Stimulated activated CD8-positive, alpha-beta memory T cell treated with anti-CD3 and anti-CD28 coated beads, Interleukin-7, amount 100 ng/mL, for 48 hours (primary cell): Measurements from ENCODE around the gene SYNC.
"Not testable (repeated sequence)": the region's sequence is repeated elsewhere in the genome, so short reads cannot be mapped to it uniquely, and the experiment has no call there.

ENCODE experiments used
- DNase-seq, 2 donors: peaks; one replicate each; pipeline ENCODE4 v3.0.0-alpha.2; 2020; ENCODE audit warnings: low read depth in 1 of 2; ENCODE audit errors: extremely low read depth in 1 of 2

The SYNC gene

DNA sequence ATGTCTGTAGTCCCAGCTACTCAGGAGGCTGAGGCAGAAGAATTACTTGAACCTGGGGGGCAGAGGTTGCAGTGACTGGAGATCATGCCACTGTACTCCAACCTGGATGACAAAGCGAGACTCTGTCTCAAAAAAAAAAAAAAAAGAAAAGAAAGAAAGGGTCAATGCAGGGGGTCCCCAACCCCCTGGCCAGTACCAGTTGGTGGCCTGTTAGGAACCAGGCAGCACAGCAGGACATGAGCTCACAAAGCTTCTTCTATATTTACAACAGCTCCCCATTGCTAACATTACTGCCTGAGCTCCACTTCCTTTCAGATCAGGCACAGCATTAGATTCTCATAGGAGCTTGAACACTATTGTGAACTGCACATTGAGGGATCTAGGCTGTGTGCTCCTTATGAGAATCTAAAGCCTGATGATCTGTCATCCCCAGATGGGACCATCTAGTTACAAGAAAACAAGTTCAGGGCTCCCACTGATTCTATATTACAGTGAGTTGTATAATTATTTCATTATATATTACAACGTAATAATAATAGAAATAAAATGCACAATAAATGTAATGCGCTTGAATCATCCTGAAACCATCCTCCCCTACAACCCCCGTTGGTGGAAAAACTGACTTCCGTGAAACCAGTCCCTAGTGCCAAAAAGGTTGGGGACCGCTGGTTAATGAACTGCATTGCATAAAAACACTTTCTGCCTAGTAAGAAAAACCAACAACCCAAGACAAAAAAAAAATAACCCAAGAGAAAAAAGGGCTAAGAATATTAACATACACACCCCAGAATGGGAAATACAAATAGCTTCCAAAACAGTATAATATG is 55.0 kb downstream of the SYNC start:
- DNase-seq, result no peak

GRCh38 chr1:32644426-32644825 is 58.1 kb downstream of the SYNC start:
- no peak for DNase-seq

- not testable (repeated sequence) for DNase-seq
These were observed 60.2 kb downstream of the SYNC start for GRCh38 chr1:32642292-32642827.

DNA sequence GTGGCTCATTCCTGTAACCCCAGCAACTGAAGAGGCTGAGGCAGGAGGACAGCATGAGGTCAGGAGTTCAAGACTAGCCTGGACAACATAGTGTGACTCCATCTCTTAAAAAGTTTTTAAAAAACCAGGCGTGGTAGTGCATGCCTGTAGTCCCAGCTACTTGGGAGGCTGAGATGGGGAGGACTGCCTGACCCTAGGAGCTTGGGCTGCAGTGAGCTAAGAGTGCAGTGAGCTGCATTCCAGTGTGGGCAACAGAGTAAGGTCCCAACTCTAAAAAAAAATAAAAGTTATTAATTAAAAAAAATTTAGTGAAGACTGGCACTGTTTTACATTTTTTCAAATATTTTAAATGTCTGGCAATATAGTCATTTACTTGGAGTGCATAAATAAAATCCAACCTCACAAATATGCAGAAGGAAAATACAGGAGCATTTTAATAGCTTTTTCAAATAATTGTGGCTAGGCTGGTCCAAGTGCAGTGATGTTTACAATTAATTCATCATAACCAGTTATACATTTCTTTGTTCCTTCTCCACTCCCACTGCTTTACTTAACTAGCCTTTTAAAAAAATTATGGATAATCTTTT is 63.0 kb downstream of the SYNC start:
- DNase-seq, result no peak

DNA sequence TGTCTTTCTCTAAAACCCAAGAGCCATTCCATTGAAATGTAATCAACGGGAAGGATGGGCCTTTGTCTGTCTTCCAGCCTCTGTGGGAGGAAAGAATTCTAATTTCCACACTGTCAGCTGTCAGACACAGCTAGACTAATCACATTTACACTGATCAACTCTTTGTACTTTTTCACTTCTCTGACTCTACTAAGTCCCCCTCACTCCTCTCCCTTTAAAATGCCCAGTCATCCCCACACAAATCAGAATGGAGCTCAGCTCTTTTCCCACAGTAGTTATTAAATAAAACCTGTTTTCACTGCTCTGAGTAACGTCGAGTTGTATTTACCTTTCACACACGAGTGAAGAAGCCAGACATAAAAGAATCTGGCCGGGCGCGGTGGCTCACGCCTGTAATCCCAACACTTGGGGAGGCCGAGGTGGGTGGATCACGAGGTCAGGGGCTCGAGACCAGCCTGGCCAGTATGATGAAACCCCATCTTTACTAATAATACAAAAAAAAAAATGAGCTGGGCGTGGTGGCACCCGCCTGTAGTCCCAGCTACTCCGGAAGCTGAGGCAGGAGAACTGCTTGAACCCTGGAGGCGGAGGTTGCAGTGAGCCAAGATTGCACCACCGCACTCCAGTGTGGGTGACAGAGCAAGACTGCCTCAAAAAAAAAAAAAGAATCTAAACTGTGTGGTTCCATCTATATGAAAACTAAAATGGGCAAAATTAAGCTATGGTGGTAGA is 65.5 kb downstream of the SYNC start:
- DNase-seq, result no peak

DNA sequence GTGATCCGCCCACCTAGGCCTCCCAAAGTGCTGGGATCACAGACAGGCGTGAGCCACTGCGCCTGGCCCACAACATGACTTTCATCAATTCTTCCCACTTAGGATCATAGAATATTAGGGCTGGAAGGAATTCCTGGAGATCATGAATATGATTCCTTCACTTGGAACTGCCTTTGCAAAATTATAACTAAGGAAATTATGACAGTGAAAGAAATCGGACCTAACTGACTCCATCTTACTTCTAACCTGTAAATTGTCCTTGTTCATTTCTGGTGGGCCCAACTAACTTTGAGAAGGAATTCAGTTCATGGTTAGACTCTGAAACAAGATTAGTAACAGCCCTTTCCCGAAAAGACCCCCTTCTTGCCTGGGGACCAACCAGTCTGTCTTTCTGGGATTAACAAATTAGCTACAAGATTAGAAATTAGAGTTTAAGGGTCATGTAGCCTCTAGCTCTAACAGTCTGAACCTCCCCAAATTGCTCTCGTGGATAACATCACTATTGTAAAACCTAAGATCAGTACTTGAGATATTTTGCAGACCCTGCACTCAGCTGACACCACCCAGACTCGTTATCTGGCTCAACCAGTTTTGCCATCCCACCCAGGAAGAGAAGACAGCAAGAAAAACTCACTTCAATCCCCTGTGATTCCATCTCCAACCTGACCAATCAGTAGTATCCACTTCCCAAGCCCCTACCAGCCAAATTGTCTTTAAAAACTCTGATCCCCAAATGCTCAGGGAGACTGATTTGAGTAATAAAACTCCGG is 66.9 kb downstream of the SYNC start:
- no peak for DNase-seq

- DNase-seq, result no peak
These were observed 69.7 kb downstream of the SYNC start for GRCh38 chr1:32632829-32633228.

DNA sequence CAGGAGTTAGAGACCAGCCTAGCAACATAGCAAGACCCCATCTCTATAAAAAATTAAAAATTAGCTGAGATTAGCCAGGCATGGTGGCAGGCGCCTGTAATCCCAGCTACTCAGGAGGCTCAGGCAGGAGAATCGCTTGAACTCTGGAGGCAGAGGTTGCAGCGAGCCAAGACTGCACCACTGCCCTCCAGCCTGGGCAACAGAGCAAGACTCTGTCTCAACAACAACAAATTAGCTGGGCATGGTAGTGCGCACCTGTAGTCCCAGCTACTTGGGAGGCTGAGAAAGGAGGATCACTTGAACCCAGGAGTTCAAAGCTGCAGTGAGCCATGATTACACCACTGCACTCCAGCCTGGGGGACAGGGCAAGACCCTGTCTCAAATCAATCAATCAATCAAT is 72.4 kb downstream of the SYNC start:
- not testable (repeated sequence) for DNase-seq
